ENCODE data around the gene EEF1AKMT2.

DNA sequence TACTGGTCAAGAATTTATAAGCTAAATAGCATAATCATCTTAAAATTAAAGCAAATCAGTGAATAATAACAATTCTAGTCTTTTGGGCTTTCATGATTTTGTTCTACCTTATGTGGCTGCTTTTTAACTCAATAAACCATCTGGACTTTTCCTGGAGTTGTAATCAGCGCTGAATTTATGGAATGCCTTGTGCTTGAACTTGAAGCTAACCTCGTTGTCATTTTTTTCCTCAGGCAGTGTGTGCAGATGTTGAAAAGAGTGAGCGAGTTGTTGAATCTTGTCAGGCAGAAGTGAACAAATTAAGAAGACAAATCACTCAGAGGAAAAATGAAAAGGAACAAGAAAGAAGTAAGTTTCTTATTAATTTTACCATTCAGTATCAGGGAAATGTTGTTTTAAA lies 39.4 kb upstream of the EEF1AKMT2 start:
- TF ChIP-seq, protein P1, sequence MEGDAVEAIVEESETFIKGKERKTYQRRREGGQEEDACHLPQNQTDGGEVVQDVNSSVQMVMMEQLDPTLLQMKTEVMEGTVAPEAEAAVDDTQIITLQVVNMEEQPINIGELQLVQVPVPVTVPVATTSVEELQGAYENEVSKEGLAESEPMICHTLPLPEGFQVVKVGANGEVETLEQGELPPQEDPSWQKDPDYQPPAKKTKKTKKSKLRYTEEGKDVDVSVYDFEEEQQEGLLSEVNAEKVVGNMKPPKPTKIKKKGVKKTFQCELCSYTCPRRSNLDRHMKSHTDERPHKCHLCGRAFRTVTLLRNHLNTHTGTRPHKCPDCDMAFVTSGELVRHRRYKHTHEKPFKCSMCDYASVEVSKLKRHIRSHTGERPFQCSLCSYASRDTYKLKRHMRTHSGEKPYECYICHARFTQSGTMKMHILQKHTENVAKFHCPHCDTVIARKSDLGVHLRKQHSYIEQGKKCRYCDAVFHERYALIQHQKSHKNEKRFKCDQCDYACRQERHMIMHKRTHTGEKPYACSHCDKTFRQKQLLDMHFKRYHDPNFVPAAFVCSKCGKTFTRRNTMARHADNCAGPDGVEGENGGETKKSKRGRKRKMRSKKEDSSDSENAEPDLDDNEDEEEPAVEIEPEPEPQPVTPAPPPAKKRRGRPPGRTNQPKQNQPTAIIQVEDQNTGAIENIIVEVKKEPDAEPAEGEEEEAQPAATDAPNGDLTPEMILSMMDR (IDR thresholded peaks at IDR 0.05; ENCODE audit: low read depth, low read length, poor library complexity, severe bottlenecking) = no peak
- no peak for TF ChIP-seq EZH2phosphoT487 (IDR thresholded peaks at IDR 0.05; ENCODE audit: borderline replicate concordance, low read length)
